ENCODE data around the gene ATP9A.
"Not testable (repeated sequence)": the region's sequence is repeated elsewhere in the genome, so short reads cannot be mapped to it uniquely, and the experiment has no call there.

ATP9A gene

GRCh38 chr20:51569815-51570738 is 198.1 kb downstream of the ATP9A start:
- DNase-seq = no peak

GRCh38 chr20:51568533-51568932 is 199.7 kb downstream of the ATP9A start:
- DNase-seq = not testable (repeated sequence)

- DNase-seq = no peak
These were observed 200.6 kb downstream of the ATP9A start for GRCh38 chr20:51567622-51568021.

- no peak for DNase-seq
These were observed 201.6 kb downstream of the ATP9A start for GRCh38 chr20:51566594-51566993.

- DNase-seq = no peak
These were observed 202.7 kb downstream of the ATP9A start for GRCh38 chr20:51565298-51566144.

GRCh38 chr20:51563486-51564332 is 204.5 kb downstream of the ATP9A start:
- no peak for DNase-seq

- no peak for DNase-seq
These were observed 205.1 kb downstream of the ATP9A start for GRCh38 chr20:51563174-51563485.

GRCh38 chr20:51562332-51563173 is 205.6 kb downstream of the ATP9A start:
- peak; percentile 79 for DNase-seq

- peak; percentile 44 for DNase-seq
These were observed 206.2 kb downstream of the ATP9A start for GRCh38 chr20:51562027-51562331.

- DNase-seq = no peak
These were observed 207.5 kb downstream of the ATP9A start for GRCh38 chr20:51560550-51561307.

GRCh38 chr20:51560042-51560441 is 208.1 kb downstream of the ATP9A start:
- DNase-seq = no peak

GRCh38 chr20:51554538-51555165 is 213.5 kb downstream of the ATP9A start:
- DNase-seq = no peak

GRCh38 chr20:51553897-51554486 is 214.2 kb downstream of the ATP9A start:
- no peak for DNase-seq

- no peak for DNase-seq
These were observed 217.0 kb downstream of the ATP9A start for GRCh38 chr20:51551186-51551585.

- no peak for DNase-seq
These were observed 218.7 kb downstream of the ATP9A start for GRCh38 chr20:51549474-51549873.

GRCh38 chr20:51547951-51548350 is 220.2 kb downstream of the ATP9A start:
- DNase-seq = no peak
